GM18870 (cell line): ENCODE data around the gene LRRC8D.

ENCODE experiments used
- ATAC-seq: cut with Tn5 transposase; IDR thresholded peaks from one replicate; pipeline ENCODE4 v1.9.1; 2021; ENCODE audit warnings: moderate library complexity; ENCODE audit not compliant: unreplicated experiment

LRRC8D gene

GRCh38 chr1:89865498-89866382 lies 44.9 kb downstream of the LRRC8D start:
- ATAC-seq, result no peak

- no peak for ATAC-seq
These were observed 45.7 kb downstream of the LRRC8D start for GRCh38 chr1:89866568-89866967.

GRCh38 chr1:89870998-89871397 lies 50.2 kb downstream of the LRRC8D start:
- ATAC-seq, result no peak

- ATAC-seq, result no peak
These were observed 51.1 kb downstream of the LRRC8D start for GRCh38 chr1:89871768-89872473.

GRCh38 chr1:89872567-89872966 lies 51.7 kb downstream of the LRRC8D start:
- ATAC-seq, result no peak

GRCh38 chr1:89873288-89873687 lies 52.5 kb downstream of the LRRC8D start:
- ATAC-seq, result no peak

- ATAC-seq, result no peak
These were observed 52.9 kb downstream of the LRRC8D start for GRCh38 chr1:89873770-89874169.

- ATAC-seq, result no peak
These were observed 55.6 kb downstream of the LRRC8D start for GRCh38 chr1:89876463-89876862.

GRCh38 chr1:89877756-89878155 lies 56.9 kb downstream of the LRRC8D start:
- no peak for ATAC-seq

GRCh38 chr1:89878256-89878655 lies 57.4 kb downstream of the LRRC8D start:
- ATAC-seq, result no peak

- ATAC-seq, result no peak
These were observed 59.8 kb downstream of the LRRC8D start for GRCh38 chr1:89880679-89881078.

- no peak for ATAC-seq
These were observed 60.7 kb downstream of the LRRC8D start for GRCh38 chr1:89881415-89882058.

- ATAC-seq, result no peak
These were observed 61.7 kb downstream of the LRRC8D start for GRCh38 chr1:89882348-89883029.

- ATAC-seq, result no peak
These were observed 62.2 kb downstream of the LRRC8D start for GRCh38 chr1:89883030-89883379.

- ATAC-seq, result no peak
These were observed 64.1 kb downstream of the LRRC8D start for GRCh38 chr1:89884718-89885596.

GRCh38 chr1:89887270-89887669 lies 66.4 kb downstream of the LRRC8D start:
- no peak for ATAC-seq

- no peak for ATAC-seq
These were observed 66.9 kb downstream of the LRRC8D start for GRCh38 chr1:89887713-89888112.

- no peak for ATAC-seq
These were observed 67.9 kb downstream of the LRRC8D start for GRCh38 chr1:89888480-89889322.

GRCh38 chr1:89889323-89889615 lies 68.4 kb downstream of the LRRC8D start:
- ATAC-seq, result no peak
